ENCODE data around the gene USF3.

GRCh38 chr3:113643583-113643982 is 52.9 kb downstream of the USF3 start:
- TF ChIP-seq POLR2A (IDR thresholded peaks at IDR 0.05) (no peak), CTCF (IDR thresholded peaks at IDR 0.05) (no peak), POLR2AphosphoS5 (IDR thresholded peaks at IDR 0.05) (no peak)

Data from breast epithelium (tissue), 3 donors.